Epithelial cell of esophagus (primary cell): ENCODE data around the gene CA4.

Experiments
- DNase-seq: peaks from one replicate; pipeline ENCODE4 v3.0.0; 2010; ENCODE audit warnings: low read depth
- H3K4me3 ChIP-seq: 2 replicates; pipeline ENCODE4 v1.5.1; 2011; ENCODE audit warnings: mild to moderate bottlenecking, low read length, control low read depth
- TF ChIP-seq, protein P1 (sequence below): IDR thresholded peaks from 2 replicates; pipeline ENCODE4 v1.5.1; 2011; ENCODE audit warnings: low read depth, mild to moderate bottlenecking, low read length, control low read depth, inconsistent platforms; ENCODE audit not compliant: insufficient read depth; ENCODE audit errors: missing control alignments

The CA4 gene

DNA sequence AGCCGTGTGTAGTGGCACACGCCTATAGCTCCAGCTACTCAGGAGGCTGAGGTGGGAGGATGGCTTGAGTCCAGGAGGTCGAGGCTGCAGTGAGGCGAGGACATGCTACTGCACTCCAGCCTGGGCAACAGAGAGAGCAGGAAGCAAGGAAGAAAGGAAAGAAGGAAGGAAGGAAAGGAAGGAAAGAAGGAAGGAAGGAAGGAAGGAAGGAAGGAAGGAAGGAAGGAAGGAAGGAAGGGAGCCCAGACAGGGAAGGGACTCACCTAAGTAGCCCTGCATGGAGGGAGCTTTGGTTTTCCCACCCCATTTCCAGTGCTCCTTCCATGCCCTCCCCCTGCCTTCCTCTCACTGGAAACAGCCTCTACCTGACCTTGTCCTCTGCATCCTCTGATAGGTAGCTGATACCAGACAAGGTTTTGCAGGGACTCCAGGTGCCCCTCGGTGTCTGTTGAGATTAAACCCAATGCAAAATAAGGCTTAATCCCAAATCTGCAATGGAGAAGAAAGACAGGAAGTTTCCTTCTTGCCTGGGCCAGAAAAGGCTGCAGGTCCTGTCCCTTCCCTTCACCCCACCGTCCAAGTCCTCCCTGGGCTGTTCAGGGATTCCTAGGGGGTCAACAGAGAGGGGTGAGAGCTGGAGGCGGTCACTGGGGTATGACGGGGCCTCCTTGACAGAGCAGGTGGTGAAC is 21.5 kb upstream of the CA4 start:
- DNase-seq = no peak
- TF ChIP-seq, protein P1, sequence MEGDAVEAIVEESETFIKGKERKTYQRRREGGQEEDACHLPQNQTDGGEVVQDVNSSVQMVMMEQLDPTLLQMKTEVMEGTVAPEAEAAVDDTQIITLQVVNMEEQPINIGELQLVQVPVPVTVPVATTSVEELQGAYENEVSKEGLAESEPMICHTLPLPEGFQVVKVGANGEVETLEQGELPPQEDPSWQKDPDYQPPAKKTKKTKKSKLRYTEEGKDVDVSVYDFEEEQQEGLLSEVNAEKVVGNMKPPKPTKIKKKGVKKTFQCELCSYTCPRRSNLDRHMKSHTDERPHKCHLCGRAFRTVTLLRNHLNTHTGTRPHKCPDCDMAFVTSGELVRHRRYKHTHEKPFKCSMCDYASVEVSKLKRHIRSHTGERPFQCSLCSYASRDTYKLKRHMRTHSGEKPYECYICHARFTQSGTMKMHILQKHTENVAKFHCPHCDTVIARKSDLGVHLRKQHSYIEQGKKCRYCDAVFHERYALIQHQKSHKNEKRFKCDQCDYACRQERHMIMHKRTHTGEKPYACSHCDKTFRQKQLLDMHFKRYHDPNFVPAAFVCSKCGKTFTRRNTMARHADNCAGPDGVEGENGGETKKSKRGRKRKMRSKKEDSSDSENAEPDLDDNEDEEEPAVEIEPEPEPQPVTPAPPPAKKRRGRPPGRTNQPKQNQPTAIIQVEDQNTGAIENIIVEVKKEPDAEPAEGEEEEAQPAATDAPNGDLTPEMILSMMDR = no peak
- no peak overlapping the region for H3K4me3 ChIP-seq

DNA sequence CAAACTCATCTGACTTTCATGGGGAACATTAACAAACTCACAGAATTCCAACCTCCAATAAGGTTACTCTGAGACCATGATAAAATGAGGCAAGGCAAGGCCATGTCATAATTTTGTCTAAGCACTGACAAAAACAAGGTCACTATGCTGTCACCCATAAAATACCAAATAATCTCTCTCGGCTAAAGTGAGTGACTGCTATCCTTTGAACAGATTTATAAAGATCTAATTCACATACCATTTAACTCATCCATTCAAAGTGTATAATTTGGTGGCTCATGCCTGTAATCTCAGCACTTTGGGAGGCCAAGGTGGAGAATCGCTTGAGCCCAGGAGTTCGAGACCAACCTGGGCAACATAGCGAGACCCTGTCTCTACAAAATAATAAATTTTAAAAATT is 20.6 kb upstream of the CA4 start:
- TF ChIP-seq, protein P1 = no peak
- H3K4me3 ChIP-seq = no peak overlapping the region
- DNase-seq = no peak

DNA sequence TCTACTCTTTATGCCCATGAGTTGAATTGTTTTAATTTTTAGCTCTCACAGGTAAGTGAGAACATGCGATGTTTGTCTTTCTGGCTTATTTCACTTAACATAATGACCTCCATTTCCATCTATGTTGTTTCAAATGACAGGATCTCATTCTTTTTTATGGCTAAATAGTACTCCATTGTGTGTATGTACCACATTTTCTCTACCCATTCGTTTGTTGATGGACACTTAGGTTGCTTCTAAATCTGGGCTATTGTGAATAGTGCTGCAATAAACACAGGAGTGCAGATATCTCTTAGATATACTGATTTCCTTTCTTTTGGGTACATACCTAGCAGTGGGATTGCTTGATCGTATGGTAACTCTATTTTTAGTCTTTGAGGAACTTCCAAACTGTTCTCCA is 19.3 kb upstream of the CA4 start:
- no peak for DNase-seq
- H3K4me3 ChIP-seq = no peak overlapping the region
- TF ChIP-seq, protein P1 = no peak

DNA sequence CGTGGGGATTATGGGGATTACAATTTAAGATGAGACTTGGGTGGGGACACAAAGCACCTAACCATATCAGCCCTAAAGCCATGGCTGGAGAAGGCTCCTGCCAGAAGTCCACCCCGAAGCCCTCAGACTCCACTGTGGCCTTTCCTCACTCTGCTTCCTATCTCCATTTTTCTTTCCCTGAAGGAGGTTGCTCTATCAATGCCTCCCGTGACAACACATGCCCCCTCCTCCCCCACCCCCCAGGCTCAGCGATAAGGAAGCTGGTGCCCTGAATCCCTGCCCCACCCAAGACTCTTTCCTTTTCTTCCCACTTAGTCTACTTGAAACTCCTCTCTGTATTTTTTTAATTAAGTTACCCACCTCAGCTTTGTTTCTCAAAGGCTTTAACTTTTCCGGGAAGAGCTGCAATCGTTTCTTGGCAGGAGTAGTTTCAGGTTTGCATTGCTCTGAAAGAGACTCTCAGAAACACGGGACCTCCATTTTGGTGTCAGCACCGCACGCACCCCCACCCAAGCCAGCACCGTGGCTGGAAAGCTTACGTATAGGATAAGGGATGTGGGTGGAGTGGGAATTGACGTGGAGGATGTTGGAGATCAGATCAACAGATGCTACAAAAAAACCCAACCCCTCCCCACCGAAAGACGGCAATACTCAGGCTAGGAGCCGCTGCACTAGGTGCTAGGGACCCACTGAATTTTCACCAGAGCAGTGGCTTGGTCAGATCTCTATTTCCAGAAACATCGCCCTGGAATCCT is 15.2 kb upstream of the CA4 start:
- TF ChIP-seq, protein P1 = no peak
- H3K4me3 ChIP-seq = peak overlapping the region; percentile 74

DNA sequence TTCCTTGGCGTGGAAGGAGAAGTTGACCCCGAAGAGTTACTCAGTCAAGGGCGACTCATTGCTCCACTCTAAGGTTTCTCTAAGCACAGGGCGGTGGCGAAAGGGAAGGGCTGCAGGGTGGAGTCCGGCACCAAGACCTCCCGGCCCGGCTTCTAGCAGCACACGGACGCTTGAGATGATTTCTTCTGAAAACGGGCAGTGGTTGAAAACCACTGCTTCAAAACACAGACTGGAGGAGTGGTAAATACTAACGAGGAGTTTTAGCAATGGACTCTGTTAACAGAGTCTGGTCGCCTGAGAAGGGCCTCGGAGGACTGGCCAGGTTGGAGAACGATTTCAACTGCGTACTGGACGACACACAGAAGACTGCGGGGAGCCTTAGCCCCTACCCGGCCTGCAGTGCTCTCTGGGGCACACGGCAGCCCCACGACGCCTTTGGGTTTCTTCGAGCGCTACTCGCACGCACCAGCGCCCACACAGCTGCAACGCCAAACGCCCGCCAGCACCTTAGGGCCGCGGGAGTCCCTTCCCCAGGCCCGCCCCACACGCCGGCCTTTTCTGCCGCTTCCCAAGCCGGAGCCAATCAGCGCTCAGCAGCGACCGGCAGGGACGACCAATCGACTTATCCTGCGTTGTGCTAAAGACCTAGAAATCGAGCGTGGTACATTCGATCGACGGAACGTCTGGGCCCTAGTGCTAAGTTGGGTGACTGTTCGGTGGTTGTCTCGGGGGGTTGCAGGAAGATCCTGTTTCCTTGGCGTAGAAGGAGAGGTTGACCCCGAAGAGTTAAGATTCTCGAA is 14.4 kb upstream of the CA4 start:
- TF ChIP-seq, protein P1 = no peak
- peak; percentile 95 for DNase-seq

More for the DNA sequence above, 15.2 kb upstream of the CA4 start:
- DNase-seq = peak; percentile 27

DNA sequence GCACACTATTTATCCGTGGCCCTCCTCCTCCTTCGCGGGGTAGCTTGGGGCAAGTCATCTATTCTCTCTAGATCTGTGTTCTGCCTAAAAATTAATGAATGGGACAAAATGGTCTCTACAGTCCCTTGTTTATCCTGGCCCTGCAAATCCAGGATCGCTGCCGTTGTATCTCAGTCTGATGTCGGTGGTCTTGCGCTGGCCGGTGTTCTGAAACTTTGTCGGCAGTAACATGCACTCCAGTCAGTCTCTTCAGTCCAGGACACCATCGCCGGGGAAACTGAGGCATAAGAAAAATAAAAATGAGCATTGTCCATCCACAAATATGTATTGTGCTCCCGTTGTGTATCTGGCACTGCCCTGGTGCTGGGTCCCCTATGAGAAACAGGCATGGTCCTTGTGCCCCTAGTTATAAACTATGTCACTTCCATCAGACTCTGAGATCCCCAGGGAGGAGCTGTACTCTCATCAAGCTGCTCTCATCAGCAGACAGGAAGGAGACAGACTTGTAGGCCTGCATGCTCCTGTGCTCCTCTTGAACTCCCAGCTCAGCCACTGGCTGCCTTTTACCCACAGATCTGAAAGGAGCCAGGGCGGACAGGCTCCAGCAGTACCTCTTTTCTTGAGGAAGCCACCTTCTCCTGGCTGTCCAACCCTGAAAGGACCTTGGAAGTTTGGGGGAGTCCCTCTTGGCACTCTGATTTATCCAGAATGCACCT is 13.7 kb upstream of the CA4 start:
- peak overlapping the region; percentile 74 for H3K4me3 ChIP-seq
- no peak for DNase-seq
- TF ChIP-seq, protein P1 = no peak

More for the DNA sequence above, 14.4 kb upstream of the CA4 start:
- H3K4me3 ChIP-seq = peak overlapping the region; percentile 74
